MCF 10A (cell line): ENCODE measurements around the gene ALDH3A2. TPM values are rescaled to one million over a fixed set of nuclear protein-coding genes. Genes with fewer than 3 reads are reported as not detected.

Source experiments
- BruUV-seq: library from RNA; stranded (reverse); fragments of 400-500 nt; replicated peaks from 2 replicates; lab custom pipeline; 2021; lab: Mats Ljungman, UMichigan
- CTCF ChIA-PET: fragments of 300-600 bp; sonication (Branson Sonifier 250); formaldehyde crosslinking; extraction: SDS; loops from one replicate; lab custom pipeline; 2021; ENCODE audit warnings: antibody characterized with exemption, inconsistent platforms; lab: Yijun Ruan, JAX
- POLR2A ChIA-PET: fragments of 300-600, 350-650 bp; sonication (Branson Sonifier 250); formaldehyde crosslinking; extraction: SDS; loops from one replicate; lab custom pipeline; 2020; ENCODE audit warnings: antibody characterized with exemption, inconsistent platforms; lab: Yijun Ruan, JAX
- DNase-seq: peaks from one replicate; pipeline ENCODE4 v3.0.0-alpha.2; 2018; ENCODE audit not compliant: unreplicated experiment
- H3K27ac Mint-ChIP-seq: one replicate; pipeline ENCODE4 v1.8.0; 2022; ENCODE audit warnings: mild to moderate bottlenecking, low read depth, mixed read lengths; ENCODE audit not compliant: unreplicated experiment
- H3K27me3 Mint-ChIP-seq: one replicate; pipeline ENCODE4 v1.8.0; 2022; ENCODE audit warnings: mixed read lengths; ENCODE audit not compliant: insufficient read depth, unreplicated experiment
- H3K36me3 Mint-ChIP-seq: one replicate; pipeline ENCODE4 v1.8.0; 2022; ENCODE audit warnings: mild to moderate bottlenecking, moderate library complexity, mixed read lengths; ENCODE audit not compliant: insufficient read depth, unreplicated experiment
- H3K4me1 Mint-ChIP-seq: one replicate; pipeline ENCODE4 v1.8.0; 2022; ENCODE audit warnings: mixed read lengths; ENCODE audit not compliant: insufficient read depth, unreplicated experiment
- H3K4me3 Mint-ChIP-seq: one replicate; pipeline ENCODE4 v1.8.0; 2022; ENCODE audit warnings: mild to moderate bottlenecking, moderate library complexity, mixed read lengths; ENCODE audit not compliant: unreplicated experiment
- H3K9me3 Mint-ChIP-seq: one replicate; pipeline ENCODE4 v1.8.0; 2022; ENCODE audit warnings: mixed read lengths; ENCODE audit not compliant: unreplicated experiment
- intact Hi-C: fragments of 100-400 bp; cut with micrococcal nuclease; formaldehyde crosslinking; loops from 2 replicates; pipeline ENCODE4 v1.14.1; 2022
- total RNA-seq: library from RNA; stranded (reverse); gene quantifications from 2 replicates; pipeline ENCODE4 v1.2.3, GENCODE V29; 2022
- TF ChIP-seq, protein P1 (sequence below): fragments of 200-600 bp; IDR thresholded peaks from one replicate; pipeline ENCODE4 v1.8.0; 2022; ENCODE audit warnings: antibody characterized with exemption, mild to moderate bottlenecking; ENCODE audit not compliant: unreplicated experiment

ALDH3A2 gene
- total RNA-seq, 1 experiment from 2014 or later, result 50.9 TPM

DNA sequence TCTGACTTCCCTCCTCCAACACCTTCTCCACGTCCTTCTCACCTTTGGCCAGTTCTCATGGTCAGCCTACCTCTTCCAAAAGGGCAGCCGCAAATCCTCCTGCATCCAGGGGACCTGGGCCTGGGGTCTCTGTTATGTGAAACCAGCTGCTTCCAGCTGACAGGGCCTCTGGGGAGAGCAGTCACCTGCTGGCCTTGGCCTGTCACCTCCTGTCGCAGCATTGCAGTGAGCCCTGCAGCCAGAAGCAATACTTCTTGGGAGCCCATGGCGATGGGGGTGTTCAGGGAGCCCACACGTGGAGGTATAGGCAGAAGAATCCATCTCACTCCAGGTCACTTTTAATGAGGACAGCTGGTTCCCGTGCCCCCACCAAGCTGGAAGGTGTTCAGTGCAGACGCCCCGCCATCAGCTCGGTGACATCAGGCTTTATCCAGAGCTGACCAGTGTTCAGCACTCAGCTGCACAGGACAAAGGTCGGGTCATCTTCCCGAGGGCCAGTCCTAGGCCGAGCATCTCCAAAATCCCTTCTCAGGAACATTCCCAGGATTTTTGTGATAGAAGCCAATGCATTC is 69.6 kb downstream of the ALDH3A2 start:
- CTCF ChIA-PET, result interaction anchor here (0.6 to 3.8 kb wide), 27 partner anchors 8 to 355 kb away, joined by 3 to 40 read pairs (median 6); partner anchors contain the start of genes ALDH3A2 and B9D1
- TF ChIP-seq, protein P1, sequence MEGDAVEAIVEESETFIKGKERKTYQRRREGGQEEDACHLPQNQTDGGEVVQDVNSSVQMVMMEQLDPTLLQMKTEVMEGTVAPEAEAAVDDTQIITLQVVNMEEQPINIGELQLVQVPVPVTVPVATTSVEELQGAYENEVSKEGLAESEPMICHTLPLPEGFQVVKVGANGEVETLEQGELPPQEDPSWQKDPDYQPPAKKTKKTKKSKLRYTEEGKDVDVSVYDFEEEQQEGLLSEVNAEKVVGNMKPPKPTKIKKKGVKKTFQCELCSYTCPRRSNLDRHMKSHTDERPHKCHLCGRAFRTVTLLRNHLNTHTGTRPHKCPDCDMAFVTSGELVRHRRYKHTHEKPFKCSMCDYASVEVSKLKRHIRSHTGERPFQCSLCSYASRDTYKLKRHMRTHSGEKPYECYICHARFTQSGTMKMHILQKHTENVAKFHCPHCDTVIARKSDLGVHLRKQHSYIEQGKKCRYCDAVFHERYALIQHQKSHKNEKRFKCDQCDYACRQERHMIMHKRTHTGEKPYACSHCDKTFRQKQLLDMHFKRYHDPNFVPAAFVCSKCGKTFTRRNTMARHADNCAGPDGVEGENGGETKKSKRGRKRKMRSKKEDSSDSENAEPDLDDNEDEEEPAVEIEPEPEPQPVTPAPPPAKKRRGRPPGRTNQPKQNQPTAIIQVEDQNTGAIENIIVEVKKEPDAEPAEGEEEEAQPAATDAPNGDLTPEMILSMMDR, result no peak
- BruUV-seq, result no TSS peak
- H3K4me1 Mint-ChIP-seq, result peaks cover 40% of the 10 kb centered on the region
- H3K36me3 Mint-ChIP-seq, result no peaks in the 10 kb centered on the region
- POLR2A ChIA-PET, result interaction anchor here (0.7 to 13.1 kb wide), 18 partner anchors 9 to 340 kb away, joined by 3 to 340 read pairs (median 5); partner anchors contain the start of genes ALDH3A1, ALDH3A2 and MAPK7
- no peak overlapping the region for H3K4me3 Mint-ChIP-seq
- H3K27me3 Mint-ChIP-seq, result no peaks in the 10 kb centered on the region
- DNase-seq, result no peak
- H3K9me3 Mint-ChIP-seq, result no peaks in the 10 kb centered on the region
- no peak overlapping the region for H3K27ac Mint-ChIP-seq
- intact Hi-C loops, result loop anchor here (5.0 kb wide), 1 partner anchor 49 kb away; no protein-coding TSS in a partner anchor

DNA sequence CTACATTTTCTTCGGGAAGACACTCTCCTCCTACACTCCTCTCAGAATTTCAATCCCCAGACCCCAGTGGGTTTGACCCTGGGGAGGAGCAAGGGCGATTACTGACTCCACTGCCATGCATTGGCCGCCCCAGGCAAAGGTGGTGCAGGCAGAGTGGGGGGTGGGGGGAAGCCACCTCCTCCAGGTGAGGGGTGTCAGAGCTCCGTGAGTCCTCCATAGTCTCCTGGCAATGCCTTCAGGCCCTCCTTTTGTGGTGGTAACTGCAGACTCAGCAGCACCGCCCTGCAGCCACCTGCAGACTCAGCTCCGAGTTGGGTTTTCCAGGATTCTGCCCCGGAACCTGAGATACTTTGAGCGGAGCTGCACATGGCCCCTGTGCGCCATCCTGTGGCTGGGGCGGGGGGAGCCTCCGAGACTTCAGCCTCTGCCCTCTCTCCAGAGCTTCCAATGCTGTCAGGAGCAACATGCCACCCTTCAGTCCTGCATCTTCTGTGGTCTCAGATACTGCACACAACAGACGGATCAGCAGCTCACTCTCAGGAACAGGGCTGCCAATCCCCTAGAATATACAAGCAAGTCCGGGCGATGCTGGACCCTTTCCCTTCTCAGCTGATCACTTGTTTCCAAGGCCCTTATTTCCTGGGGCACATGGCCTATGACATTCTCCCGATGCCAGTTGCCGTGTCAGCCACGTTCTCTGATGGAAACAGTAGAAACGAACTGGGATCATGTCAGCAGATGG is 70.2 kb downstream of the ALDH3A2 start:
- ChIA-PET POLR2A (interaction anchor here (0.7 to 13.1 kb wide), 21 partner anchors 9 to 354 kb away, joined by 3 to 340 read pairs (median 5); partner anchors contain the start of genes ALDH3A1, ALDH3A2 and MAPK7), CTCF (interaction anchor here (0.5 to 3.8 kb wide), 34 partner anchors 9 to 356 kb away, joined by 3 to 40 read pairs (median 5); partner anchors contain the start of genes ALDH3A2 and B9D1)
- intact Hi-C loops, result loop anchor here (1.0 to 5.0 kb wide), 3 partner anchors 35 to 204 kb away; no protein-coding TSS in a partner anchor
- DNase-seq, result peak; percentile 69
- H3K27me3 Mint-ChIP-seq, result no peaks in the 10 kb centered on the region
- peak overlapping the region; percentile 26 for H3K4me3 Mint-ChIP-seq
- peaks cover 40% of the 10 kb centered on the region for H3K4me1 Mint-ChIP-seq
- H3K36me3 Mint-ChIP-seq, result no peaks in the 10 kb centered on the region
- no peaks in the 10 kb centered on the region for H3K9me3 Mint-ChIP-seq
- peak overlapping the region; percentile 29 for H3K27ac Mint-ChIP-seq
- no TSS peak for BruUV-seq
- TF ChIP-seq, protein P1, result peak; percentile 62

DNA sequence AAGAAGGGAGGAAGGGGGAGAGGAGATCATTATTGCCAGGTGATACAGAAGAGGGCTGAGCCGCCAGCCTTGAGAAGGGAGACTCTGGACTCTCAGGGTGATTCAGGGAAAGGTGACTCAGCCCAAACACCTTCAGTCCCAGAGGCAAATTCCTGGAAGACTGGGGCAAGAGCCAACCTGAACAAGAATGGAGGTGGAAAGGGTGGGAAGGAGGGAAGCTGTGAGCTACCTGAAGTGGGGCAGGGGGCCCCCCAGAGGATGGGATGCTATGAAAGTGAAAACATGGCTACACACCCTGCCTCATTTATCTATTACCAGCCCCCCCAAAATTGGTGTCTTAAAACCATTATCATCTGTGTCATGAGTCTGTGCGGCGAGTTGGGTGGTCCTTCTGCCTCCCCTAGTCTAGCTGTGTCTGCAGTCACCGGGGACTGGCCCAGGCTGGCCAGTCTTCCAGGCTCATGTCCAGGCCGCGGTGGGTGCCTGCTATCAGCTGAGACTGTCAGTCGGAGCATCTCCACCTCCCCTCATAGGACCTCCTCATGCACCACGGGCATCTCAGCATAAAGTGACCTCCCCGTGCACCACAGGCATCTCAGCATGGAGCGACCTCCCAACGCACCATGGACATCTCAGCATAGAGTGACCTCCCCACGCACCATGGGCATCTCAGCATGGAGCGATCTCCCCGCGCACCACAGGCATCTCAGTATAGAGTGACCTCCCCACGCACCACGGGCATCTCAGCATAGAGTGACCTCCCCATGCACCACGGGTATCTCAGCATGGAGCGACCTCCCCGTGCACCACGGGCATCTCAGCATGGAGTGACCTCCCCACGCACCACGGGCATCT is 71.0 kb downstream of the ALDH3A2 start:
- CTCF ChIA-PET, result interaction anchor here (0.5 to 3.8 kb wide), 33 partner anchors 9 to 357 kb away, joined by 3 to 40 read pairs (median 6); partner anchors contain the start of genes B9D1 and MAPK7
- Mint-ChIP-seq H3K9me3 (no peaks in the 10 kb centered on the region), H3K36me3 (no peaks in the 10 kb centered on the region), H3K27me3 (no peaks in the 10 kb centered on the region), H3K27ac (peak overlapping the region; percentile 29), H3K4me3 (peak overlapping the region; percentile 26), H3K4me1 (peaks cover 40% of the 10 kb centered on the region)
- POLR2A ChIA-PET, result interaction anchor here (0.6 to 13.1 kb wide), 19 partner anchors 8 to 354 kb away, joined by 3 to 340 read pairs (median 4); partner anchors contain the start of genes ALDH3A1, ALDH3A2 and MAPK7
- peak; percentile 94 for DNase-seq
- TF ChIP-seq, protein P1, result no peak
- intact Hi-C loops, result loop anchor here (1.0 to 5.0 kb wide), 3 partner anchors 34 to 205 kb away; no protein-coding TSS in a partner anchor
- no TSS peak for BruUV-seq
